IPS-15b (cell line): Measurements from ENCODE around the gene SERPINH1.

Experiments
- H3K27me3 ChIP-seq: one replicate; pipeline ENCODE4 v1.6.1; 2013; ENCODE audit warnings: low read length; ENCODE audit not compliant: control insufficient read depth, insufficient read depth
- H3K36me3 ChIP-seq: one replicate; pipeline ENCODE4 v1.6.1; 2013; ENCODE audit warnings: low read length; ENCODE audit not compliant: control insufficient read depth, insufficient read depth
- H3K4me1 ChIP-seq: one replicate; pipeline ENCODE4 v1.6.1; 2013; ENCODE audit warnings: mild to moderate bottlenecking, low read length; ENCODE audit not compliant: control insufficient read depth, insufficient read depth
- H3K4me3 ChIP-seq: one replicate; pipeline ENCODE4 v1.5.1; 2013; ENCODE audit warnings: low read depth, low read length
- H3K9ac ChIP-seq: one replicate; pipeline ENCODE4 v1.6.1; 2013; ENCODE audit warnings: low read depth, mild to moderate bottlenecking, low read length
- H3K9me3 ChIP-seq: one replicate; pipeline ENCODE4 v1.6.1; 2013; ENCODE audit warnings: mild to moderate bottlenecking, low read length; ENCODE audit not compliant: control insufficient read depth, insufficient read depth

Gene SERPINH1

DNA sequence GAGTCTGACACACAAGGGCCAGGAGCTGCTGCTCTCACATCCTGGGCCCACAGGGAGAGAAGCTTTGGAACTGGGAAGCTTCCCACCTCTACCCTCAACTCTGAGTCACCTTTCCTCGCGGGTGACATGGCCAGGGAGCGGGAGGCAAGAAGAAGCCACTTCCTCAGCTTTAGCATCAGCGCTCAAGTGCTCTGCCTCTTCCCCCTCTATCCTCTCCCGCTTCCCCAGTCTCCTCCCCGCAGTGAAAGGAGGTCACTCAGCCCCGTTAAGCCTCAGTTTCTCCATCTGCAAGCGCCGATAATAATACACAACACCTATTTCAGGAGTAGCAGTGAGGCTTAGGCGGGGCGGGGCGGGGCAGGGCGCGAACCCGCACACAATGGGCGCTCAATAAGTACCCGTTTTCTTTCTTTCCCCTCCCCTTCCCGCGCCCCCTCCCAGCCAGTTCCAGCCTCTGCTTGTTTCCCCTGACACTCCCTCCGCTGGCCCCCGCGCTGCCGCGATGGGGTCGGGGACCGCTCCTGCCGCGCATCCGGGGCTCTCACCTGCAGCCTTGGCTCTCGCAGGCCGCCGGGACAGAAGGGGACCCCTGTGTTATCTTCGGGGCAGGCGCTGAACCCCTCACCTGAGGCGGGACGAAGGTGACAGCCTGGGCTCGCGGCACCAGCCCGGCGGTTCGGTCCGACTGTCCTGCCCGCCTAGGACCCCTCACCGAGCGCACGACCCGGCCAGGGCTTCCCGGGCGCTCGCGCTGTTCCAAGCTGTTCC is 37.2 kb upstream of the SERPINH1 start:
- peak overlapping the region; percentile 37 for H3K9ac ChIP-seq
- H3K4me3 ChIP-seq = peak overlapping the region; percentile 73
- H3K27me3 ChIP-seq = peaks cover 20% of the 10 kb centered on the region
- H3K36me3 ChIP-seq = no peaks in the 10 kb centered on the region
- H3K4me1 ChIP-seq = no peaks in the 10 kb centered on the region
- no peaks in the 10 kb centered on the region for H3K9me3 ChIP-seq

DNA sequence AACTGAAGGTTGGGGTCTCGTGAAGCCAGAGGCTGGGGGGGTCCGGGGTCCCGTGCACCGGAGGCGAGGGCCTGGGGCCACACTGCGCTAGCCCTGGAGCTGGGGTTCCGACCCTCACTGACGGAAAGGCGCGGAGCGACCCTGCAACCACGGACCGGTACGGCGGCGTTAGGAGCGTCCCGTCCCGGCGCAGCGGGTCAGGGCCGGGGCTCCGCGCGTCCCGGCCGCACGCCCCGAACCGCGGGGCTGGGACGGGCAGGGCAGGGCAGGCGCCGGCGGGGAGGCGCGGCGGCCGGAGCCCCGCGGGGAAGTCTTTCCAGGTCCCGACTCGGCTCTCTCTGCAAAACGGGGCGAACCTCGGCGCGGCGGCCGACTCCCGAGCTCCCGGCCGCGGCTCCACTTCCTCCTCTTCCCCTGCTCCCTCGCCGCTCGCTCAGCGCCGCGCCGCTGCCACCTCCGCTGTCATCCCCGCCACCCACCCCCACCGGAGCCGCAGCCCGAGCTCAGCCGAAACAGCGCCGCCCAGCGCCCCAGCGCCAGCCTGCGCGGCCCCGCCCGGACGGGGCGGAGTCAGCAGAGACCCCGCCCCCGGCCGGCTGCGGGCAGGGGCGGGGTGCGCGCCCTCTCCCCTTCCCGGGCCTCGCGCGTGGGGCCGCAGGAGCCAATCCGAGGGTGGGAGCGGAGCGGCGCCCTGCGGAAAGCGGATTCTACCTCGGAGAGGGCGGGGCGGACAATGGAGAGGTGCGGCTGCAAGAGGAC is 36.4 kb upstream of the SERPINH1 start, which contains the start of gene GDPD5:
Gene GDPD5, minus strand, starts transcription at position 509 of the 759 bp plus-strand sequence. CDS start 48,206 bp downstream, outside the sequence.
- Histone ChIP-seq H3K4me3 (peak within 1 kb of the TSS; percentile 79), H3K27me3 (peaks cover 20% of the 10 kb centered on the region), H3K9me3 (no peaks in the 10 kb centered on the region), H3K9ac (peak within 1 kb of the TSS; percentile 37), H3K4me1 (no peaks in the 10 kb centered on the region), H3K36me3 (no peaks in the 10 kb centered on the region)

DNA sequence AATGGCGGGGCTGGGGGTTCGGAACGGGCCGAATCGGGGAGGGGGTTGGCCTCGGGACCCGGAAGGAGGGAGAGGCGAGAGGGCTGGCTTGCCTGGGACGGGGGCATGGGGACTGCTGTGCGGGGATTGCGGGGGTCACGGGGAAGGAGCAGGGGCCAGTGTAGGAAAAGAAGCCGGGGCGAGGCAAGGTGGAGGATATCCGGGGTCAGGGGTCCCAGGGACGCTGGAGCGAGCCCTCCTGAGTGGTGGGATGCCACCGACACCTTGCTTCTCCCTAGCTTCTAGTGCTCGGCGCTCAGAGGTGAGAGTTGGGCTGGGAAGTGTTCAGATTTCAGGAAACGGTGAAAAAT is 35.9 kb upstream of the SERPINH1 start:
- H3K9ac ChIP-seq = no peak overlapping the region
- no peaks in the 10 kb centered on the region for H3K36me3 ChIP-seq
- H3K27me3 ChIP-seq = peaks cover 20% of the 10 kb centered on the region
- H3K4me1 ChIP-seq = no peaks in the 10 kb centered on the region
- H3K9me3 ChIP-seq = no peaks in the 10 kb centered on the region
- H3K4me3 ChIP-seq = peak overlapping the region; percentile 79

DNA sequence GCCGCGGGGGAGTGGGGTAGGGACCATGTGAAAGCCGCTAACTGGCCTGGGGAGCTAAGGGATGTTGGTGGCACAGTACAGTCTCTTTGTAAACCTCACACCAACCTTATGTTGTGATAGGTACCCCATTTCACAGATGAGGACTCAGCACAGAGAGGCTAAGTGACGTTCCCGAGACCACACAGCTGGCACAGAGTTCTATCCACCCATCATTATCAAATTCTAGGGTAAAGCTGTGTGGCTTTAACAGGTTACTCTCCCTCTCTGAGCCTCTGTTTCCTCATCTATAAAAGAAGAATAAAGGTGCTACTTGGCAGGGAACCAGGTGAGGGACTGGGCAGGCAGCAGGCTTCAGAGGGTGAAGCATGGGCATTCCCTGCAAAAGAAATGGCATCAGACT is 34.9 kb upstream of the SERPINH1 start:
- no peak overlapping the region for H3K9ac ChIP-seq
- H3K4me3 ChIP-seq = no peak overlapping the region
- H3K27me3 ChIP-seq = peaks cover 20% of the 10 kb centered on the region
- H3K4me1 ChIP-seq = peaks cover 3% of the 10 kb centered on the region
- H3K36me3 ChIP-seq = no peaks in the 10 kb centered on the region
- no peaks in the 10 kb centered on the region for H3K9me3 ChIP-seq

DNA sequence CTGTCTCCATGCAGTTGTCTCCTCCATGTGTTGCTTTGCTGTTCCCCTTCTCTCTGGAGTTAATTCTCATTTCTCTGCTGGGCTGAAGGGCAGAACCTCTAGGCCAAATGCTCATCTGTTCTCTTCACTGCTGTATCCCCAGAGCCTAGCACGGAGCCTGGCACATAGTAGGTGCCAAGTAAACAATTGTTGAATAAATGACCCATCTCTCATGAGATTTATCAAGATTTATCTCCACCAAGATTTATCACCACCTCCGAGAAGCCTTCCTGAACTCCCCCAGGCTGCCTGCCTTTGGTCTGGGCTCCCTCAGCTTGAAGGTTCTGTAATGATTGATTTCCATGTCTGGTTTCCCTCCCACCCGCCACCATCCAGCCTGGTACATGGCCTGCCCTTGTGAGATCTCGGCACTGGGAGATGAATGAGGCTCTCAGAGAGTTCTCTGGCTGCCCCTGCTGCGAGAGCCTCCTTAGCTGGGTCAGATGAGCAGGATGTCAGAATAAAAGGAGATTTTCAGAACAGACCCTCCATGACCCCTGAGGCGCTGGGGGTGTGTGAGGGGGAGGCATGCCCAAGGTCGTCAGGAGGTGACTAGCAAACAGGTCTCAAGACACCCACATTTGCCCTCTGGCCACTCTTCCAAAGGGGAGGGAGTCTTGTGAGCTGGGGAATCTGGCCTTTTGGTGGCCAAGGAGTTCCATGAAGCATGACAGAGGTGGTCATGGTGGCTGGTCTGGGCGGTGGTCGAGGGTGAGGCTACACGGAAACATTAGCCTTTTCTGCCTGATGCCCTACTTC is 33.9 kb upstream of the SERPINH1 start:
- Histone ChIP-seq H3K9ac (no peak overlapping the region), H3K9me3 (no peaks in the 10 kb centered on the region), H3K36me3 (no peaks in the 10 kb centered on the region), H3K27me3 (peaks cover 17% of the 10 kb centered on the region), H3K4me3 (no peak overlapping the region), H3K4me1 (peaks cover 4% of the 10 kb centered on the region)

DNA sequence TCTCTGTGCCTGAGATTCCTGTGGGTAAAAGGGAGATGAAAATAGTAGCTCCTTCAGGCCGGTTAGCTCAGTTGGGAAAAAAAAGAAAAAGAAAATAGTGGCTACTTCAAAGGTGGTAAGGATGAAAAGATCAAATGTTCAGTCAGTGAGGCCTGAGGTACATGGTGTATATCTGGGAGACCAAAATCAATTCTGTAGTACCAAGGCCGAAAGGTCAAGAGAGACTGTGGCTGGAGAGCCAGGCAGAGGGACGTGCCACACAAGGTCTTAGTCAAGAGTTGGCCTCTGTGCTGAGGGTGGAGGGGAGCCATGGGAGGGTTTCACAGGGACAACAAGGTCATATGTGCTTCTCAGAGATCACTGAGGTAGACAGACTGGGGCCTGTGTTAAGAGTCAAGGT is 31.5 kb upstream of the SERPINH1 start:
- no peak overlapping the region for H3K9ac ChIP-seq
- no peaks in the 10 kb centered on the region for H3K27me3 ChIP-seq
- no peaks in the 10 kb centered on the region for H3K9me3 ChIP-seq
- H3K4me3 ChIP-seq = no peak overlapping the region
- no peaks in the 10 kb centered on the region for H3K36me3 ChIP-seq
- H3K4me1 ChIP-seq = peaks cover 4% of the 10 kb centered on the region

DNA sequence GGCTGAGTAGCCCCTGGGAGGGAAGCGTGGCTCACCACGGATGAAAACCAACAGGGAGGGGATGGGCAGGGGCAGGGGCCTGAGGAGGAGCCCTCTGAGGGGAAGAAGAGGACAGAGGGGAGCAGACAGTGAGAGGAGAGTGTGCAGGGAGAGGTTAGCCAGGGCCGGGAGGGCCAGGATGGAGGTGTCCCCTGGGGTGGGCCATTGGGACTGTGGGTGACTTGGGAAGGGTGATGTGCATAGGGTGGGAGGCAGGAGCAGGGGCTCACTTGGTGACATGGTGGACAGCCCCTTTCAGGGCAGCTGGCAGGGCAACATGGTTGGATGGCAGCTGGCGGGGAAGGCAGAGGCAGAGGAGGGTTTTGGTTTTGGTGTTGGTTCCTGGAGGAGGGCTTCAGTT is 30.7 kb upstream of the SERPINH1 start:
- Histone ChIP-seq H3K36me3 (no peaks in the 10 kb centered on the region), H3K9me3 (no peaks in the 10 kb centered on the region), H3K9ac (no peak overlapping the region), H3K27me3 (no peaks in the 10 kb centered on the region), H3K4me1 (peaks cover 4% of the 10 kb centered on the region), H3K4me3 (no peak overlapping the region)

DNA sequence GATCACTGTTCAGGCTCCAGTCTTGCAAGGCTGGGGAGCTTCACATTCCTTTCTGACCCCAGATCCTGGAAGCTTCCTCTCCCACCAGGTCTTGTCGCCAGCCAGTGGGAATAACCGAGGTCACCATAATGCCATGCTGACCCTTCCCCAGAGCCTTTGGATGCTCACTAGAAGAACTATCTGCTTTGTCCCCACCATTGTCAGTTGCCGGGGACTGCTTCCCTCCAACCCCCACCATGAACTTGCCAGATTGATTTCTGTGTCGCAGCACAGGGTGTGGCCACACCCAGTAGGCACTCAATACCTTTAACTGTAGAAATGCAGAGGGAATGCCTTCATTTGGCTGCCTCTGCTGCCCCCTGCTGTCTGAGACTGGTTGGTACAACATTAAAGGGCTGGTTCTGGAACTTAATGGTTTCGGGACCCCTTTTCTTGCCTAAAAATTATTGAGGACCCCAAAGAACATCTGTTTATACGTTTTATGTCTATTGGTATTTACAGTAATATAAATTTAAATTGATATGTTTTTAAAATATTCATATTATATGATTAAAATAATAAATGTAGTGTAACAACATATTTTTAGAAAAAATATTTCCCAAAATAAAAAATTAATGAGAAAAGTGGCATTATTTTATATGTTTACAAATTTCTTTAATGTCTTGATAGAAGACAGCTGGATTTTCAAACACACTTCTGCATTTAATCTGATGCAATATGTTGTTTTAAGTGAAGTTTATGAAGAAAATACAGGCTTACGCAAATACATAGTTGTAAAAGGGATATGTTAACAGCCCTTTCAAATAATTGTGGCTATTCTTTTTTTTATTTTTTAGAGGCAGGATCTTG is 29.6 kb upstream of the SERPINH1 start:
- peaks cover 4% of the 10 kb centered on the region for H3K4me1 ChIP-seq

DNA sequence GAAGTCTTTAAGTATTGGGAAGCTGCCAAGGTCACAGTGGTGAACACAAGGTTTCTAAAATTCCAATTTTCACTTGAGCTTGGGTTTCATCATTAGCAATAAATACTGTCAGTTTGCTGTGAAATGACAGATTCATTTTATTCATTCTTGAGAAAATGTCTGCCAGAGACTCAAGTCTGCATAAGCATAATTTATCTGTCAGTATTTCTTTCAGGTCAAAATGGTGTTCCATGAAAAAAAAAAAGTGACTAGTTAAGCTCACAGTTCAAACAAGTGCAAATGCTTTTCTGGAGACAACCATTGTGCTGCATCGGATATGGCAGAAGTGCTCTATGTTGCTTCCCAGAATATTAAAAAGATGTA is 28.2 kb upstream of the SERPINH1 start:
- H3K9me3 ChIP-seq = no peaks in the 10 kb centered on the region
- no peaks in the 10 kb centered on the region for H3K27me3 ChIP-seq
- peaks cover 4% of the 10 kb centered on the region for H3K4me1 ChIP-seq
- no peak overlapping the region for H3K4me3 ChIP-seq
- no peak overlapping the region for H3K9ac ChIP-seq
- no peaks in the 10 kb centered on the region for H3K36me3 ChIP-seq

More for the DNA sequence above, 29.6 kb upstream of the SERPINH1 start:
- H3K27me3 ChIP-seq = no peaks in the 10 kb centered on the region
- H3K4me3 ChIP-seq = no peak overlapping the region
- H3K9ac ChIP-seq = no peak overlapping the region
- no peaks in the 10 kb centered on the region for H3K36me3 ChIP-seq
- H3K9me3 ChIP-seq = no peaks in the 10 kb centered on the region

DNA sequence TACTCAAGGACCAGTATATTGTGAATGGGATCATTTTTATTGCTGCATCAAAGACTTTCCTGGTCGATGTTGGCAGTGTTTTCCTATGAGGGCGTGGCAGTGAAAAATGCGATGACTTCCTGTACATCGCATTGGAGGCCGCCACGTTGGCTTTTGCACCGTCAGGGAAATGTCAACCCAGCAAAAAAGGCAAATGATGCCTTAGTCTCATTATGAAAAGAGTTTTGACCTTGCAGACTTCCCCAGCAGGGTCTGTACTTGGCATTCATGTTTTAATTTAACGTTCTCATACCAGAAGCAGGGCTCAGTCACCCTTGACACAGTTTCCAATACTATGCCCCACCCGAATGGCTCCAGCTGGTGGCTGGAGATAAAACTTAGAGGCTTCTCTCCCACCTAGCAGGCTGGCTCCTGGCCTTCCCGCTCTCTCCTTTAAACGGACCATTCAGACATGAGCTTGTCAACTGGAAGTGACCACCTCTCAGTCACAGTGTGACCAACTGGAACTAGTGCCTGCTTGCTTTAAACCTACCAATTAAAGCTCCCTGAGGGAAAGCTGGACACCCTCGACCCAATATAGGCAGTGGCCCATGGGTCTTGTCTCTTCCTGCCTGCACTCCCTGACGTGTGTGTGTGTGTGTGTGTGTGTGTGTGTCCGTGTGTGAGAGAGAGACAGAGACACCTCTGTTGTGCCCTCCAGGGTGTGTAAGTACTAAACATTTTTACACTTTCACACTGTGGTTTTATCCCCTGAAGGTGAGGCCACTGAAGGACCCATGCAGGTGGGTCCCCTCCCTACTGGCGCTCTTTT is 27.6 kb upstream of the SERPINH1 start:
- Histone ChIP-seq H3K4me3 (no peak overlapping the region), H3K4me1 (peaks cover 4% of the 10 kb centered on the region), H3K9ac (no peak overlapping the region), H3K36me3 (no peaks in the 10 kb centered on the region), H3K27me3 (no peaks in the 10 kb centered on the region), H3K9me3 (no peaks in the 10 kb centered on the region)
